K562 (cell line): ENCODE results near the gene ITSN1. TPM values are rescaled to one million over a fixed set of nuclear protein-coding genes. Genes with fewer than 3 reads are reported as not detected.

Source experiments
- ATAC-seq: fragments of 200-7000 bp; cut with Tn5 transposase; 3 replicates; pipeline ENCODE4 v1.9.1; 2020; ENCODE audit warnings: moderate library complexity
- BruUV-seq: library from RNA; stranded (reverse); fragments of 400-500 nt; replicated peaks from 2 replicates; lab custom pipeline; 2021; lab: Mats Ljungman, UMichigan
- CTCF ChIA-PET: fragments of 300-600 bp; formaldehyde crosslinking; extraction: SDS; loops from one replicate; lab custom pipeline; 2021; ENCODE audit warnings: low intra/inter-chr PET ratio; lab: Yijun Ruan, JAX
- POLR2A ChIA-PET: fragments of 300-600, 350-650 bp; sonication (Branson Sonifier 250); formaldehyde crosslinking; extraction: SDS; loops from one replicate; lab custom pipeline; 2021; ENCODE audit warnings: antibody characterized with exemption, inconsistent platforms; lab: Yijun Ruan, JAX
- DNase-seq, 4 experiments: peaks; one replicate each; pipeline versions ENCODE4 v3.0.0 to v3.0.0-alpha.2; 2011 to 2018; ENCODE audit warnings: low spot score in 3 of 4, mixed read lengths in 3 of 4; ENCODE audit errors: extremely low read depth in 1 of 4
- FAIRE-seq: peaks from 2 replicates; lab custom pipeline; 2011; peaks lifted over from hg19 to GRCh38; lab: Jason Lieb, UNC
- H2AFZ ChIP-seq: 2 replicates; pipeline ENCODE4 v1.6.0; 2011; ENCODE audit warnings: low read depth, low read length, control low read depth, inconsistent platforms
- H3K27ac ChIP-seq: fragments of 200-600 bp; 3 replicates; pipeline ENCODE4 v1.8.0; 2011; ENCODE audit warnings: low read depth, mild to moderate bottlenecking, control low read depth, inconsistent platforms, low read length, moderate library complexity, mixed read lengths; ENCODE audit errors: extremely low read depth
- H3K27me3 ChIP-seq, 2 experiments: fragments of 300-600 bp in 1 of 2; 2 replicates in 1 of 2; 3 replicates in 1 of 2; pipeline versions ENCODE4 v1.6.0 to v1.8.0; 2011; ENCODE audit warnings: inconsistent platforms in 2 of 2, low read length in 2 of 2, mild to moderate bottlenecking in 1 of 2, mixed read lengths in 1 of 2, moderate library complexity in 1 of 2; ENCODE audit not compliant: control insufficient read depth in 2 of 2, insufficient read depth in 2 of 2
- H3K36me3 ChIP-seq: fragments of 300-600 bp; 3 replicates; pipeline ENCODE4 v1.8.0; 2011; ENCODE audit warnings: mild to moderate bottlenecking, low read length, inconsistent platforms; ENCODE audit not compliant: control insufficient read depth, insufficient read depth
- H3K4me1 ChIP-seq, 2 experiments: fragments of 200-600 bp in 1 of 2; replicated peaks in 1 of 2; 2 replicates in 1 of 2; 3 replicates in 1 of 2; pipeline versions ENCODE4 v1.5.1 to v1.8.0; 2011; ENCODE audit warnings: inconsistent platforms in 2 of 2, low read length in 2 of 2, mild to moderate bottlenecking in 1 of 2, mixed read lengths in 1 of 2, moderate library complexity in 1 of 2; ENCODE audit not compliant: control insufficient read depth in 2 of 2, insufficient read depth in 2 of 2
- H3K4me2 ChIP-seq: 2 replicates; pipeline ENCODE4 v1.6.1; 2011; ENCODE audit warnings: low read length, control low read depth, inconsistent platforms, mixed read lengths; ENCODE audit not compliant: insufficient read depth
- H3K4me3 ChIP-seq: fragments of 200-600 bp; sonication (generic), shearing (Covaris generic); 2 replicates; pipeline ENCODE4 v1.5.1; 2016; ENCODE audit warnings: control low read depth, inconsistent platforms
- H3K79me2 ChIP-seq: fragments of 200-600 bp; 3 replicates; pipeline ENCODE4 v1.8.0; 2011; ENCODE audit warnings: low read length, inconsistent platforms; ENCODE audit not compliant: control insufficient read depth, insufficient read depth
- H3K9ac ChIP-seq, 2 experiments: 2 replicates each; pipeline versions ENCODE4 v1.6.0 to v1.6.1; 2011; ENCODE audit warnings: low read depth in 2 of 2, low read length in 2 of 2, control low read depth in 1 of 2, inconsistent platforms in 1 of 2, mild to moderate bottlenecking in 1 of 2, mixed read lengths in 1 of 2; ENCODE audit not compliant: insufficient read depth in 1 of 2
- H3K9me1 ChIP-seq: one replicate; pipeline ENCODE4 v1.6.0; 2011; ENCODE audit warnings: inconsistent platforms, mild to moderate bottlenecking, low read length, moderate library complexity; ENCODE audit not compliant: control insufficient read depth, insufficient read depth
- H3K9me3 ChIP-seq: replicated peaks from 2 replicates; pipeline ENCODE4 v1.5.1; 2011; ENCODE audit warnings: low read depth, low read length, inconsistent platforms; ENCODE audit not compliant: control insufficient read depth, insufficient read depth
- H4K20me1 ChIP-seq: replicated peaks from 2 replicates; pipeline ENCODE4 v1.6.1; 2011; ENCODE audit warnings: low read length, inconsistent platforms, mixed read lengths; ENCODE audit not compliant: control insufficient read depth, insufficient read depth
- CHD4 ChIP-seq: fragments of 200-600 bp; sonication (generic); IDR thresholded peaks from 3 replicates; pipeline ENCODE4 v1.6.1; 2012; ENCODE audit warnings: low read depth, mild to moderate bottlenecking, mixed read lengths, low read length, inconsistent platforms; ENCODE audit not compliant: insufficient read depth, insufficient replicate concordance, poor library complexity, severe bottlenecking
- ETV1 ChIP-seq: fragments of 450-650 bp; conservative IDR thresholded peaks from 2 replicates; pipeline ENCODE4 v1.6.1; 2016; ENCODE audit warnings: missing genetic modification characterization, control low read depth, low read depth, missing compliant biosample characterization
- MCM5 ChIP-seq: fragments of 450-650 bp; IDR thresholded peaks from 2 replicates; pipeline ENCODE4 v1.6.1; 2016; ENCODE audit warnings: low read depth
- NEUROD1 ChIP-seq: fragments of 150-350 bp; IDR thresholded peaks from 2 replicates; pipeline ENCODE4 v1.6.1; 2014; ENCODE audit warnings: borderline replicate concordance, low read length, low read depth; ENCODE audit not compliant: partially characterized antibody
- PRMT5 ChIP-seq: sonication (generic); formaldehyde crosslinking; IDR thresholded peaks from 2 replicates; pipeline ENCODE4 v1.5.0; 2020; ENCODE audit warnings: missing genetic modification reagents
- RCOR1 ChIP-seq, 2 experiments: IDR thresholded peaks; 2 replicates each; pipeline ENCODE4 v1.6.1; 2012; ENCODE audit warnings: low read depth in 2 of 2, low read length in 2 of 2, borderline replicate concordance in 1 of 2, improper control_type of control experiment in 1 of 2
- SMAD2 ChIP-seq: fragments of 150-350 bp; IDR thresholded peaks from 2 replicates; pipeline ENCODE4 v1.6.1; 2014; ENCODE audit warnings: low read depth, mild to moderate bottlenecking, low read length
- TAL1 ChIP-seq: fragments of 450-650 bp; IDR thresholded peaks from 2 replicates; pipeline ENCODE4 v1.6.1; 2016; ENCODE audit warnings: mild to moderate bottlenecking
- ZBTB1 ChIP-seq: sonication (generic); formaldehyde crosslinking; IDR thresholded peaks from 2 replicates; pipeline ENCODE4 v1.8.1; 2023; ENCODE audit warnings: missing genetic modification reagents, low read depth, mild to moderate bottlenecking, borderline replicate concordance
- ZNF830 ChIP-seq: fragments of 250-450 bp; sonication (Bioruptor Pico); IDR thresholded peaks from 2 replicates; pipeline ENCODE4 v1.5.0; 2021; ENCODE audit warnings: mild to moderate bottlenecking
- WGBS: fragments of 100-300 bp; shearing (Covaris generic); methylation state at CpG from one replicate; pipeline ENCODE4 v1.1.6; 2016; ENCODE audit warnings: low coverage, mixed read lengths; ENCODE audit not compliant: insufficient coverage; ENCODE audit errors: missing lambda C conversion rate; 5-methylcytosine and 5-hydroxymethylcytosine counted together
- in situ Hi-C: fragments of 300-500 bp; cut with MboI; formaldehyde crosslinking; loops from 4 replicates; pipeline ENCODE4 v1.15.0; 2018; ENCODE audit warnings: inconsistent platforms, mixed read lengths
- intact Hi-C: fragments of 100-400 bp; cut with micrococcal nuclease; formaldehyde crosslinking; loops from 2 replicates; pipeline ENCODE4 v1.14.2; 2022
- polyA plus RNA-seq, 8 experiments: library from polyadenylated mRNA; depleted of rRNA in 4 of 8; stranded (reverse) in 5 of 8; unstranded in 3 of 8; fragments of >200 nt; fragmentation: Nextera tagmentation in 2 of 8; fragmentation: Illumina TruSeq in 1 of 8; extraction: Ambion mirVana in 2 of 8; extraction: Trizol in 1 of 8; gene quantifications; 2 replicates each; pipeline versions ENCODE4 v1.2.1 to v1.2.3, GENCODE V29; 2011 to 2014; ENCODE audit warnings: inconsistent platforms in 1 of 8, missing spikeins in 1 of 8
- total RNA-seq, 7 experiments: library from RNA; depleted of rRNA in 6 of 7; stranded (reverse); fragments of >200 nt in 6 of 7; fragmentation: Illumina TruSeq in 2 of 7; extraction: Trizol in 2 of 7; gene quantifications; 2 replicates each; pipeline versions ENCODE4 v1.2.1 to v1.2.3, GENCODE V29; 2011 to 2021; ENCODE audit warnings: low replicate concordance in 1 of 7
- TF ChIP-seq, protein P1 (sequence below), 2 experiments: fragments of 450-650 bp in 1 of 2; sonication (generic) in 1 of 2; formaldehyde crosslinking in 1 of 2; IDR thresholded peaks in 1 of 2; conservative IDR thresholded peaks in 1 of 2; 2 replicates each; pipeline versions ENCODE4 v1.6.1 to v1.8.1; 2016 to 2023; ENCODE audit warnings: mild to moderate bottlenecking in 2 of 2, moderate library complexity in 2 of 2, inconsistent platforms in 1 of 2, missing genetic modification reagents in 1 of 2

Gene ITSN1
- total and polyA plus RNA-seq, 9 of the 15 experiments (the other 6 are each of a cell fraction or from before 2014, with no cell fraction given), result 1.1 to 12.6 (median 4.8) TPM

DNA sequence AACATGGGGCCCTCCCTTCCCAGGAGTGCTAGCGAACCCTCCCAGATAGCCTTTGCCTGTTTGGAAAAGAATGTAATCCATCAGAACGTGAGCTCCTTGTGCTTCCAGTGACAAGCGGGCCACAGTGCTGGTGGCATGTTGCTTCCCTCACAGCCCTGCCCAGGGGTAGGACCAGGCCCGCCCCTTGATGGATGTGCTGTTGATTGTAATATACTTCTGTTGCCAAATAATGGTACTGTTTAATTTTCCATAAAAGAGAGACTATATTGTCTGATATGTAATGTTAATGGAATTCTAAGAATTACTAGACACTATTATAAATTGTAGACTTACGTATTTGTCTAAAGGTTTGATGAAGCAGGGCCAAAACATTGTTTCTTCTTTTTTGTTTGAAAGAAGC is 256.9 kb downstream of the ITSN1 start:
- FAIRE-seq (no peak), DNase-seq (no peak)
- Histone ChIP-seq H3K79me2 (no peaks in the 10 kb centered on the region), H3K9me3 (no peaks in the 10 kb centered on the region), H3K27ac (no peak overlapping the region), H3K36me3 (peaks cover 27% of the 10 kb centered on the region), H3K4me3 (no peak overlapping the region), H3K9me1 (no peaks in the 10 kb centered on the region), H4K20me1 (0 out of 2 replicates have a peak, but pooled peaks cover 4% of the 10 kb centered on the region)
- in situ Hi-C loops, result no loop called here
- CTCF ChIA-PET, result no interaction called here
- intact Hi-C loops, result no loop called here
- TF ChIP-seq, protein P1, sequence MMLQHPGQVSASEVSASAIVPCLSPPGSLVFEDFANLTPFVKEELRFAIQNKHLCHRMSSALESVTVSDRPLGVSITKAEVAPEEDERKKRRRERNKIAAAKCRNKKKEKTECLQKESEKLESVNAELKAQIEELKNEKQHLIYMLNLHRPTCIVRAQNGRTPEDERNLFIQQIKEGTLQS (IDR thresholded peaks at IDR 0.05), result no peak
- TF ChIP-seq, protein P1 (CRISPR knock-in tag; conservative IDR thresholded peaks at IDR 0.05), result no peak
- TF ChIP-seq ETV1, result no peak
- TF ChIP-seq MCM5, result no peak
- no peak for TF ChIP-seq CHD4
- no peak for TF ChIP-seq RCOR1 (IDR thresholded peaks at IDR 0.05; ENCODE audit: borderline replicate concordance in 1 of 2, low read depth in 2 of 2, low read length in 2 of 2)
- TF ChIP-seq NEUROD1, result no peak
- no peak for TF ChIP-seq ZNF830 (CRISPR knock-in tag)
- no peak for TF ChIP-seq PRMT5 (CRISPR knock-in tag)
- no peak for TF ChIP-seq TAL1
- no peak for TF ChIP-seq SMAD2
- no peak for TF ChIP-seq ZBTB1
- TF ChIP-seq, all 486 proteins: peak for 0
- 73% methylated on average over 5 of the region's 5 CpGs for WGBS
- no peak overlapping the region for H2AFZ ChIP-seq
- peaks cover 8 to 18% of the 10 kb centered on the region in 2 experiments; a peak in 4 of 5 replicates for H3K4me1 ChIP-seq
- no peak overlapping the region for H3K9ac ChIP-seq
- H3K27me3 ChIP-seq, result no peaks in the 10 kb centered on the region; a peak in 1 of 5 replicates
- POLR2A ChIA-PET, result interaction anchor here (0.6 to 2.1 kb wide), 6 partner anchors 13 to 311 kb away, joined by 3 to 7 read pairs (median 4); partner anchors contain the start of genes ATP5PO and DONSON
- H3K4me2 ChIP-seq, result no peak overlapping the region
- no TSS peak for BruUV-seq
- no peak for ATAC-seq
